HL-60 (cell line): Measurements from ENCODE around the gene MUTYH.

ENCODE experiments used
- GABPA ChIP-seq: IDR thresholded peaks from 2 replicates; pipeline ENCODE4 v1.6.1; 2012; ENCODE audit warnings: low read depth
- POLR2AphosphoS5 ChIP-seq: IDR thresholded peaks from 2 replicates; pipeline ENCODE4 v1.6.1; 2012; ENCODE audit warnings: low read depth
- TF ChIP-seq, protein P1 (sequence below): IDR thresholded peaks from one replicate; pipeline ENCODE4 v1.5.1; 2011; ENCODE audit warnings: low read length, control low read depth, inconsistent platforms; ENCODE audit not compliant: insufficient read depth

GRCh38 chr1:45385302-45385701, 45.1 kb upstream of the MUTYH start:
- TF ChIP-seq POLR2AphosphoS5 (no peak), GABPA (no peak)
- TF ChIP-seq, protein P1, sequence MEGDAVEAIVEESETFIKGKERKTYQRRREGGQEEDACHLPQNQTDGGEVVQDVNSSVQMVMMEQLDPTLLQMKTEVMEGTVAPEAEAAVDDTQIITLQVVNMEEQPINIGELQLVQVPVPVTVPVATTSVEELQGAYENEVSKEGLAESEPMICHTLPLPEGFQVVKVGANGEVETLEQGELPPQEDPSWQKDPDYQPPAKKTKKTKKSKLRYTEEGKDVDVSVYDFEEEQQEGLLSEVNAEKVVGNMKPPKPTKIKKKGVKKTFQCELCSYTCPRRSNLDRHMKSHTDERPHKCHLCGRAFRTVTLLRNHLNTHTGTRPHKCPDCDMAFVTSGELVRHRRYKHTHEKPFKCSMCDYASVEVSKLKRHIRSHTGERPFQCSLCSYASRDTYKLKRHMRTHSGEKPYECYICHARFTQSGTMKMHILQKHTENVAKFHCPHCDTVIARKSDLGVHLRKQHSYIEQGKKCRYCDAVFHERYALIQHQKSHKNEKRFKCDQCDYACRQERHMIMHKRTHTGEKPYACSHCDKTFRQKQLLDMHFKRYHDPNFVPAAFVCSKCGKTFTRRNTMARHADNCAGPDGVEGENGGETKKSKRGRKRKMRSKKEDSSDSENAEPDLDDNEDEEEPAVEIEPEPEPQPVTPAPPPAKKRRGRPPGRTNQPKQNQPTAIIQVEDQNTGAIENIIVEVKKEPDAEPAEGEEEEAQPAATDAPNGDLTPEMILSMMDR: no peak
